Measurements from ENCODE around the gene FAM170B.

Gene FAM170B

GRCh38 chr10:49128854-49129253 is 5.0 kb downstream of the FAM170B start:
- DNase-seq: no peak

GRCh38 chr10:49123981-49124950 is 9.6 kb downstream of the FAM170B start:
- DNase-seq: no peak

GRCh38 chr10:49120911-49121310 is 12.9 kb downstream of the FAM170B start:
- DNase-seq: no peak

GRCh38 chr10:49119746-49120145 is 14.1 kb downstream of the FAM170B start:
- no peak for DNase-seq

GRCh38 chr10:49118430-49119074 is 15.3 kb downstream of the FAM170B start:
- no peak for DNase-seq

- DNase-seq: no peak
These were observed 16.3 kb downstream of the FAM170B start for GRCh38 chr10:49117376-49118070.

- no peak for DNase-seq
These were observed 17.1 kb downstream of the FAM170B start for GRCh38 chr10:49116509-49117375.

GRCh38 chr10:49115796-49116508 is 17.9 kb downstream of the FAM170B start:
- DNase-seq: no peak

- peak in 36 of 56 donors; percentile 25 to 72 (median 42) for DNase-seq
These were observed 18.6 kb downstream of the FAM170B start, which contains the start of gene VSTM4 for GRCh38 chr10:49115015-49115795. Gene VSTM4, minus strand, starts transcription at chr10:49115522. Its CDS starts 37 bp downstream, at chr10:49115485.

- peak in 2 of 56 donors; percentile 54 to 57 for DNase-seq
These were observed 19.2 kb downstream of the FAM170B start for GRCh38 chr10:49114718-49115014.

GRCh38 chr10:49113741-49114141 is 20.1 kb downstream of the FAM170B start:
- DNase-seq: no peak

GRCh38 chr10:49112851-49113250 is 21.0 kb downstream of the FAM170B start:
- no peak for DNase-seq

- DNase-seq: no peak
These were observed 21.7 kb downstream of the FAM170B start for GRCh38 chr10:49112098-49112497.

GRCh38 chr10:49111320-49111698 is 22.5 kb downstream of the FAM170B start:
- no peak for DNase-seq

- no peak for DNase-seq
These were observed 23.0 kb downstream of the FAM170B start for GRCh38 chr10:49110684-49111319.

- DNase-seq: peak in 6 of 56 donors; percentile 11 to 37 (median 16)
These were observed 24.0 kb downstream of the FAM170B start for GRCh38 chr10:49109669-49110340.

- no peak for DNase-seq
These were observed 25.2 kb downstream of the FAM170B start for GRCh38 chr10:49108656-49109055.

GRCh38 chr10:49107887-49108267 is 25.9 kb downstream of the FAM170B start:
- DNase-seq: no peak
